ENCODE data around the gene BACH2. TPM values are rescaled to one million over a fixed set of nuclear protein-coding genes. Genes with fewer than 3 reads are reported as not detected.

BACH2 gene
- total and polyA plus RNA-seq, 2 experiments from 2014 or later, result 1.6 to 5.7 TPM

DNA sequence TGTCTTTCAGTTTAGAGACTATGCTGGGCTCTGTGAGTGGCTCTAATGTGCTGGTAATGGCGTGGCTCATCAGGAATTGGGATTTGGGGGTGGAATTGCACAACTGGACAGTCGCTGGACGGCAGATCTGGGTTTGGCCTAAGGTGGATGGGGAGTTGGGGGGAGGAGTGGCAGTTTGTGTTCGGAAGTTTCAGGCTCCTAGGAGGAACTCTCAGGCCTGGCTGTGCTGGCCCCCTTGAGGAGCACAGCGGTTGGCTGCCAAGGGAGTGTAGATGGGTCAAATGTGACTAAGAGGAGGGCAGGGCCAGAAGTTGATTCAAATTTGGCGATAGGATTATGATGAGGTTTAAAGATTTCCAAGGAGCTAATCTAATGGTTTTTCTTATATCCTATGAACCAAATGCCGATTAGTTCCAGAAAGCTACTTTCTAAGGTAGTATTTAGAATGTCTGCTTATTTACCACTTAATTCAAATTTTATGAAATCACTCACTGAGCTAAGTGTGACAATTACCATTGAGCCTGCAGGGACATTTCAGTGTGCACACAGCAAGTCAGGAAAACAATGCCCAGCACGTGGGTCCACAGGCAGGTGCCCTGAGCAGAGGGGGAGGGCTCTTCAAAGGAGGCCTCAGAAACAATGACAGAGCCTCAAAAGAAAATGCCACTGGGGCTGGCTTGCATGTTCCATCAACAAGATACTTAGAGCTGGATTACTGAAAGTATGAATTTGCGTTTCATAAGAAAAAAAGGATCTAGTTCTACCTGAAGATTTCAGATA, 291.4 kb downstream of the BACH2 start:
- Histone ChIP-seq H3K9me2 (ENCODE audit: insufficient read depth) (peaks cover 4% of the 10 kb centered on the region; the same call in 1 of the 2 replicates), H3K36me3 (ENCODE audit: insufficient read depth) (no peaks in the 10 kb centered on the region), H3K4me2 (no peak overlapping the region), H3K27me3 (ENCODE audit: insufficient read depth) (no peaks in the 10 kb centered on the region), H3K4me1 (ENCODE audit: insufficient read depth) (no peaks in the 10 kb centered on the region; the same call in 1 of the 2 replicates), H2AFZ (0 out of 2 replicates have a peak overlapping the region, but pooled peaks have one; percentile 24), H3K27ac (ENCODE audit: low read depth) (no peak overlapping the region; the same call in 1 of the 2 replicates), H3F3A (replicated peaks; ENCODE audit: low read depth) (no peaks in the 10 kb centered on the region), H3K79me2 (replicated peaks; ENCODE audit: insufficient read depth) (no peaks in the 10 kb centered on the region), H3K4me3 (no peak overlapping the region), H4K20me1 (replicated peaks; ENCODE audit: insufficient read depth) (no peaks in the 10 kb centered on the region)
- ATAC-seq, result peak; percentile 69
- Mint-ChIP-seq H3K27ac (peak overlapping the region; percentile 49; the same call in 1 of the 2 replicates), H3K4me3 (no peak overlapping the region), H3K4me1 (peaks cover 14% of the 10 kb centered on the region; the same call in 2 of the 3 replicates), H3K9me3 (no peaks in the 10 kb centered on the region), H3K27me3 (ENCODE audit: insufficient read depth, low read depth, poor library complexity) (peaks cover 1% of the 10 kb centered on the region), H3K36me3 (ENCODE audit: low read depth) (no peaks in the 10 kb centered on the region)
- TF ChIP-seq ZNF331 (CRISPR knock-in tag; IDR thresholded peaks at IDR 0.05; ENCODE audit: low read depth) (no peak), ZNF114 (CRISPR knock-in tag; IDR thresholded peaks at IDR 0.05) (no peak), CREB1 (CRISPR knock-in tag; IDR thresholded peaks at IDR 0.05; ENCODE audit: low read depth) (no peak), CTCF (conservative IDR thresholded peaks at IDR 0.05; ENCODE audit: low read depth in 2 of 2) (no peak), POLR2AphosphoS5 (IDR thresholded peaks at IDR 0.05; ENCODE audit: low read depth) (no peak), STAT1 (IDR thresholded peaks at IDR 0.05; ENCODE audit: unreplicated experiment) (no peak), NANOG (IDR thresholded peaks at IDR 0.05; ENCODE audit: borderline replicate concordance) (no peak), JUNB (IDR thresholded peaks at IDR 0.05; ENCODE audit: unreplicated experiment) (no peak), EZH2 (IDR thresholded peaks at IDR 0.05; ENCODE audit: low read depth, unreplicated experiment) (no peak), EZH2phosphoT487 (IDR thresholded peaks at IDR 0.05; ENCODE audit: unreplicated experiment) (no peak)
- TF ChIP-seq, protein P1, sequence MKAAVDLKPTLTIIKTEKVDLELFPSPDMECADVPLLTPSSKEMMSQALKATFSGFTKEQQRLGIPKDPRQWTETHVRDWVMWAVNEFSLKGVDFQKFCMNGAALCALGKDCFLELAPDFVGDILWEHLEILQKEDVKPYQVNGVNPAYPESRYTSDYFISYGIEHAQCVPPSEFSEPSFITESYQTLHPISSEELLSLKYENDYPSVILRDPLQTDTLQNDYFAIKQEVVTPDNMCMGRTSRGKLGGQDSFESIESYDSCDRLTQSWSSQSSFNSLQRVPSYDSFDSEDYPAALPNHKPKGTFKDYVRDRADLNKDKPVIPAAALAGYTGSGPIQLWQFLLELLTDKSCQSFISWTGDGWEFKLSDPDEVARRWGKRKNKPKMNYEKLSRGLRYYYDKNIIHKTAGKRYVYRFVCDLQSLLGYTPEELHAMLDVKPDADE (IDR thresholded peaks at IDR 0.05), result no peak
- TF ChIP-seq, protein P2, sequence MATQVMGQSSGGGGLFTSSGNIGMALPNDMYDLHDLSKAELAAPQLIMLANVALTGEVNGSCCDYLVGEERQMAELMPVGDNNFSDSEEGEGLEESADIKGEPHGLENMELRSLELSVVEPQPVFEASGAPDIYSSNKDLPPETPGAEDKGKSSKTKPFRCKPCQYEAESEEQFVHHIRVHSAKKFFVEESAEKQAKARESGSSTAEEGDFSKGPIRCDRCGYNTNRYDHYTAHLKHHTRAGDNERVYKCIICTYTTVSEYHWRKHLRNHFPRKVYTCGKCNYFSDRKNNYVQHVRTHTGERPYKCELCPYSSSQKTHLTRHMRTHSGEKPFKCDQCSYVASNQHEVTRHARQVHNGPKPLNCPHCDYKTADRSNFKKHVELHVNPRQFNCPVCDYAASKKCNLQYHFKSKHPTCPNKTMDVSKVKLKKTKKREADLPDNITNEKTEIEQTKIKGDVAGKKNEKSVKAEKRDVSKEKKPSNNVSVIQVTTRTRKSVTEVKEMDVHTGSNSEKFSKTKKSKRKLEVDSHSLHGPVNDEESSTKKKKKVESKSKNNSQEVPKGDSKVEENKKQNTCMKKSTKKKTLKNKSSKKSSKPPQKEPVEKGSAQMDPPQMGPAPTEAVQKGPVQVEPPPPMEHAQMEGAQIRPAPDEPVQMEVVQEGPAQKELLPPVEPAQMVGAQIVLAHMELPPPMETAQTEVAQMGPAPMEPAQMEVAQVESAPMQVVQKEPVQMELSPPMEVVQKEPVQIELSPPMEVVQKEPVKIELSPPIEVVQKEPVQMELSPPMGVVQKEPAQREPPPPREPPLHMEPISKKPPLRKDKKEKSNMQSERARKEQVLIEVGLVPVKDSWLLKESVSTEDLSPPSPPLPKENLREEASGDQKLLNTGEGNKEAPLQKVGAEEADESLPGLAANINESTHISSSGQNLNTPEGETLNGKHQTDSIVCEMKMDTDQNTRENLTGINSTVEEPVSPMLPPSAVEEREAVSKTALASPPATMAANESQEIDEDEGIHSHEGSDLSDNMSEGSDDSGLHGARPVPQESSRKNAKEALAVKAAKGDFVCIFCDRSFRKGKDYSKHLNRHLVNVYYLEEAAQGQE (IDR thresholded peaks at IDR 0.05; ENCODE audit: unreplicated experiment), result no peak
- TF ChIP-seq, protein P3, sequence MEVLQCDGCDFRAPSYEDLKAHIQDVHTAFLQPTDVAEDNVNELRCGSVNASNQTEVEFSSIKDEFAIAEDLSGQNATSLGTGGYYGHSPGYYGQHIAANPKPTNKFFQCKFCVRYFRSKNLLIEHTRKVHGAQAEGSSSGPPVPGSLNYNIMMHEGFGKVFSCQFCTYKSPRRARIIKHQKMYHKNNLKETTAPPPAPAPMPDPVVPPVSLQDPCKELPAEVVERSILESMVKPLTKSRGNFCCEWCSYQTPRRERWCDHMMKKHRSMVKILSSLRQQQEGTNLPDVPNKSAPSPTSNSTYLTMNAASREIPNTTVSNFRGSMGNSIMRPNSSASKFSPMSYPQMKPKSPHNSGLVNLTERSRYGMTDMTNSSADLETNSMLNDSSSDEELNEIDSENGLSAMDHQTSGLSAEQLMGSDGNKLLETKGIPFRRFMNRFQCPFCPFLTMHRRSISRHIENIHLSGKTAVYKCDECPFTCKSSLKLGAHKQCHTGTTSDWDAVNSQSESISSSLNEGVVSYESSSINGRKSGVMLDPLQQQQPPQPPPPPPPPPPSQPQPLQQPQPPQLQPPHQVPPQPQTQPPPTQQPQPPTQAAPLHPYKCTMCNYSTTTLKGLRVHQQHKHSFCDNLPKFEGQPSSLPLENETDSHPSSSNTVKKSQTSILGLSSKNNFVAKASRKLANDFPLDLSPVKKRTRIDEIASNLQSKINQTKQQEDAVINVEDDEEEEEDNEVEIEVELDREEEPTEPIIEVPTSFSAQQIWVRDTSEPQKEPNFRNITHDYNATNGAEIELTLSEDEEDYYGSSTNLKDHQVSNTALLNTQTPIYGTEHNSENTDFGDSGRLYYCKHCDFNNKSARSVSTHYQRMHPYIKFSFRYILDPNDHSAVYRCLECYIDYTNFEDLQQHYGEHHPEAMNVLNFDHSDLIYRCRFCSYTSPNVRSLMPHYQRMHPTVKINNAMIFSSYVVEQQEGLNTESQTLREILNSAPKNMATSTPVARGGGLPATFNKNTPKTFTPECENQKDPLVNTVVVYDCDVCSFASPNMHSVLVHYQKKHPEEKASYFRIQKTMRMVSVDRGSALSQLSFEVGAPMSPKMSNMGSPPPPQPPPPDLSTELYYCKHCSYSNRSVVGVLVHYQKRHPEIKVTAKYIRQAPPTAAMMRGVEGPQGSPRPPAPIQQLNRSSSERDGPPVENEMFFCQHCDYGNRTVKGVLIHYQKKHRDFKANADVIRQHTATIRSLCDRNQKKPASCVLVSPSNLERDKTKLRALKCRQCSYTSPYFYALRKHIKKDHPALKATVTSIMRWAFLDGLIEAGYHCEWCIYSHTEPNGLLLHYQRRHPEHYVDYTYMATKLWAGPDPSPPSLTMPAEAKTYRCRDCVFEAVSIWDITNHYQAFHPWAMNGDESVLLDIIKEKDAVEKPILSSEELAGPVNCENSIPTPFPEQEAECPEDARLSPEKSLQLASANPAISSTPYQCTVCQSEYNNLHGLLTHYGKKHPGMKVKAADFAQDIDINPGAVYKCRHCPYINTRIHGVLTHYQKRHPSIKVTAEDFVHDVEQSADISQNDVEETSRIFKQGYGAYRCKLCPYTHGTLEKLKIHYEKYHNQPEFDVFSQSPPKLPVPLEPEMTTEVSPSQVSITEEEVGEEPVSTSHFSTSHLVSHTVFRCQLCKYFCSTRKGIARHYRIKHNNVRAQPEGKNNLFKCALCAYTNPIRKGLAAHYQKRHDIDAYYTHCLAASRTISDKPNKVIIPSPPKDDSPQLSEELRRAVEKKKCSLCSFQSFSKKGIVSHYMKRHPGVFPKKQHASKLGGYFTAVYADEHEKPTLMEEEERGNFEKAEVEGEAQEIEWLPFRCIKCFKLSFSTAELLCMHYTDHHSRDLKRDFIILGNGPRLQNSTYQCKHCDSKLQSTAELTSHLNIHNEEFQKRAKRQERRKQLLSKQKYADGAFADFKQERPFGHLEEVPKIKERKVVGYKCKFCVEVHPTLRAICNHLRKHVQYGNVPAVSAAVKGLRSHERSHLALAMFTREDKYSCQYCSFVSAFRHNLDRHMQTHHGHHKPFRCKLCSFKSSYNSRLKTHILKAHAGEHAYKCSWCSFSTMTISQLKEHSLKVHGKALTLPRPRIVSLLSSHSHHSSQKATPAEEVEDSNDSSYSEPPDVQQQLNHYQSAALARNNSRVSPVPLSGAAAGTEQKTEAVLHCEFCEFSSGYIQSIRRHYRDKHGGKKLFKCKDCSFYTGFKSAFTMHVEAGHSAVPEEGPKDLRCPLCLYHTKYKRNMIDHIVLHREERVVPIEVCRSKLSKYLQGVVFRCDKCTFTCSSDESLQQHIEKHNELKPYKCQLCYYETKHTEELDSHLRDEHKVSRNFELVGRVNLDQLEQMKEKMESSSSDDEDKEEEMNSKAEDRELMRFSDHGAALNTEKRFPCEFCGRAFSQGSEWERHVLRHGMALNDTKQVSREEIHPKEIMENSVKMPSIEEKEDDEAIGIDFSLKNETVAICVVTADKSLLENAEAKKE (CRISPR knock-in tag; IDR thresholded peaks at IDR 0.05), result no peak
- no peak for DNase-seq (ENCODE audit: low spot score)

All from GM23338 (cell line).